ENCODE data around the gene DCP1A.
A peak's percentile ranks its signal among the peaks of the same experiment; 100 is the strongest.
"Not testable (repeated sequence)": the region's sequence is repeated elsewhere in the genome, so short reads cannot be mapped to it uniquely, and the experiment has no call there.

DCP1A gene

DNA sequence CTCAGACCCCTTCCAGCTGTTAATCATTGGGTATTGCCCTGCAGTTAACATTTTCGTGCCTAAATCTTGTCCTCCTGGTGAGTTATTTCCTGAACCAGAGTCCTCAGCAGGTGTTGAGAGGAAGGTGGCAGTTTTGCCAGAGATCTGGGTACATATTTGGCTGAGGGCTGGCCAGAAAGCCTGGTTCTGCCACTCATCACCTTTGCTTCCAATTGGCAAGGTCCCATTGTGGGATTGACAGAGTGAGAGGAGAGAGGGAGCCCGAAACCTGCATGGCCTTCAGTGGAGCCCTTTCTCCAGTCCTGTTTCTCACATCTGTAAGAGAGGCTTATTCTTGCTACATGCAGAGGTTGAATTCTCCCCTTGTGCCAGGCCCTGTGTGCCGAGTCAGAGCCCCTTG, 82.6 kb downstream of the DCP1A start:
- DNase-seq (ENCODE audit: low read depth), result no peak

DNA sequence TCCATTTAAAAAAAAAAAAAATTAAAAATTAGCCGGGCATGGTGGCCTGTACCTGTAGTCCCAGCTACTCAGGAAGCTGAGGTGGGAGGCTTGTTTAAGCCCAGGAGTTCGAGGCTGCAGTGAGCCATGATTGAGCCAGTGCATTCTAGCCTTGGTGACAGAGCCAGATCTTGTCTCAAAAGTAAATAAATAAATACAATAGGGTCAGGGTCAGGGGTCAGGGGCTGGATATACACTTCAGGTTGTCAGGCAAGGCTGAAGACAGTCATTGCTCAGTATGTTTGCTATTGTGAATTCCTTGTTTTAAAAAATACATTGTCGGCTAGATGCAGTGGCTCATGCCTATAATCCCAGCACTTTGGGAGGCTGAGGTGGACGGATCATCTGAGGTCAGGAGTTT, 83.4 kb downstream of the DCP1A start:
- DNase-seq (ENCODE audit: low read depth), result no peak

DNA sequence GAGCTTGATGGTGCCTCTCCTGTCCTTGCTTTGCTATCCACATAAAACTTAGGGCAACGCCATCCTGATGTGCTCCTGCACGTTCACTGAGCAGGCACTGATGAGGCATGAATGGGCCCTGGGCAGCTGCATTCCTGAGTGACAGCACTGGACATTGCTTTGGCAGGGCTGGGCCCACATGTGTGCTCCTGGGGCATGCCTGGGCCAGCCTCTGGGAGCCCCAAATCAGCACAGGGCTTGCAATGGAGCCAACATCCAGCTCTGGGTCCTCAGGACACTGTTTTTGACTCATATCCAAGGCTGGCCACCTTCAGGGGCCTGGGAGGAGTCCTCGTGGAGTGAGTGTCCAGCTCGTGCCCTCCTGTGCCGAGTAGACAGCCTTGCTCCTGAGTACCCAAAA, 85.6 kb downstream of the DCP1A start:
- no peak for DNase-seq (ENCODE audit: low read depth)

DNA sequence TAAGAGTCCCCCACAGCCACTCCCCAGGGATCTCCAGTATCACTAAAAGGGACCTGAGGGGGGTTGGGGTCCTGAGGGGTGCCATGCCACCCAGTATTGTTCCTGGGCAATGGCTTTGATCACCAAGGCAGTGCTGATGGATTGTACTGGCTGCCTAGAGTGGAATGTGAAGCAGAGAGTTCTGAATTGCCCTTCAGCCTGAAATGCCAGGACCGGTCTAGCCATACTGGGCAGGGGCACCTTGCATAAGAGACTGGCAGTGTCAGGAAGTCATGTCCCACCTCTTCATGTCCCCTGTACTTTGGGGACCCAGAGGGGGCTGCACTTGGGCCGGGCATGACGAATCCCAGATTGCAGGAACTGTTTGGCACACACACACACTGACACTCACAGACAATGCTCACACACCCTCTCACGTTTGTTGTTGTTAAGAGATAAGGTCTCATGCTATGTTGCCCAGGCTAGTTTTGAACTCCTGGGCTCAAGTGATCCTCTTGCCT, 87.0 kb downstream of the DCP1A start:
- no peak for DNase-seq (ENCODE audit: low read depth)

DNA sequence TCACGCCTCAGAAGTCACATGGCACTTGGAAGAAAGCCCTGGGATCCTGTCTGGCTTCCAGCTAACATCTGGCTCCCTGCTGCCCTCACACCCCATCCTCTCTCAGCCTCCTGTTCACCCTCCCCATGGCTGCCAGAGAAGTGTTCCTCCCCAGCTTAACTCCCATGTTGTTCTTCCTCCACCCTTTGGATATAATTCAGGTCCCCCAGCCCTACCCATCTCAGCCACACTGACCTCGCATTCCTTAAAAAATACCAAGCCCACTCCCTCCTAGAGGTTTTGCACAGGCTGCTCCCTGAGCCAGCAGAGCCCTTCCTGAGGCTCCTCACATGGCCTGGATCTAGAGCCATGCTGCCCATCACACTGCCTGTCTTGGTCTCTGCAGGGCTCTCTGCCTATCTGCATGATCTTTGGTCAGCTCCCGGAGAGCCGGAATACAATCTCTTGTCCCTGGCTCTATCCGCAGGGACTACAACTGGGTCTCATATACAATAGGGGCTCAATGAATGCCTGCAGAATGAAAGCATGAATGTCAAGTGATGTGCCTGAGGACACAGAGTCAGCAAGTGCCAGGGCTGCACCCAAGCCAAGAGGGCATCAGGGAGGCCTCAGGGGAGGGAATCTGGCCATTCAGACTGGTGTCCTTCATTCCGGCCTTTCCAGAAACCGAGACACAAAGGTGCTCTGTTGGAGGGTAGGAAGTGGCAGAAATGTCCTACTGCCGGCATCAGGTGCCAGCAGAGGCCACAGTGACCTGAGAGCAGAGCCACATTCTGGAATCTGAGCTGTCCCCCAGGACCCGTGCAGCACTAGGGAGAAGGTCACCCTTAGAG, 87.7 kb downstream of the DCP1A start:
- no peak for DNase-seq (ENCODE audit: low read depth)

DNA sequence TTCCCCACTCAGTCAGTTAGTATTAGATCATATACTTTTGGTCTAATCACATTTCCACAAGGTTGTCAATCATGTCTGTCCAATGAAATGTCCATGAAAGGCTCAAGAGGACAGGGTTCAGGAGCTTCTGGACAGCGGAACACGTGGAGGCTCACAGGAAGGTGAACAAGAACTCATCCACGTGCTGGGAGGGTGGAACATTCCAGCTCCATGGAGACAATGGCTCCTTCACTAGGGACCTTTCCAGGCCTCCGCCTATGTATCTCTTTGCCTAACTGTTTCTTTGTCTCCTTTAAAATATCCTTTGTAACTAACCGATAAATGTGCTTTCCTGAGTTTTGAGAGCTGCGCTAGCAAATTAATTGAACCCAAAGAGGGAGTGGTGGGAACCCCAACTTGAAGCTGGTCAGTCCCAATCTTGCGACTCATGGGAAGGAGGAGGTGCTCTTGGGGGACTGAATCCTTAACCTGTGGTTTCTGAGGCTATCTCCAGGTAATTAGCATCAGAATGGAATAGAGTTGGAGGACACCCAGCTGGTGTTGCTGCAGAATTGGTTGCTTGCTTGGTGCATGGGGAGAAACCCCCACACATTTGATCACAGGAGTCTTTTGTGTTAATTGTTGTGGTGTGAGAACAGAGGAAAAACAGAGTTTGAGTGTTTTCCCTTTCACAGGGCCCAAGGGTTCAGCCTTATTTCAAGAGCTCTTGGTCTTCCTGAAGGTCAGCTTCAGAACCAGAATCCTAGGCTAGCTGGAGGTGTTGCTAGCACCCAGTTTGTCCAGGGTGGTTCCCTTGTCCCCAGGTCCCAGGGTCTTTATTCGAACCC, 88.5 kb downstream of the DCP1A start:
- no peak for DNase-seq (ENCODE audit: low read depth)

DNA sequence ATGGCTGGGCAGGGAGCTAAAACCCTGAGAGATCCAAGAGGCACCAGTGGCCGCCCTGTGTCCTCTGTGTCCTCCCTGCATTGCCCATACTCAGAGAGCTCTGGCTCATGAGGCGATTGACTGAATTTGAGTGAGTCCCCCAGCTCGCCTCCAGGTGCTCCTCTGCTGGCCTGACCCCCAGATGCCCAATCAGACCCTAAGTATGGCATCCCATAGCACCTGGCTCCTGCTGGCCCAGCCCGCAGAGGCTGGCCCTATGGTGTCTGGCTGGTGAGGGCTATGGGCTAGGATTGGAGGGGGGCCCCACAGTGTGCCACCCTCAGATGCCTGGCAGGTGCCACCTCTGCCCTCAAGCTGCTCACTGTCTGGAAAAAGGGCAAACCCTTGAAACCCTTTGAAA, 89.9 kb downstream of the DCP1A start:
- no peak for DNase-seq (ENCODE audit: low read depth)

DNA sequence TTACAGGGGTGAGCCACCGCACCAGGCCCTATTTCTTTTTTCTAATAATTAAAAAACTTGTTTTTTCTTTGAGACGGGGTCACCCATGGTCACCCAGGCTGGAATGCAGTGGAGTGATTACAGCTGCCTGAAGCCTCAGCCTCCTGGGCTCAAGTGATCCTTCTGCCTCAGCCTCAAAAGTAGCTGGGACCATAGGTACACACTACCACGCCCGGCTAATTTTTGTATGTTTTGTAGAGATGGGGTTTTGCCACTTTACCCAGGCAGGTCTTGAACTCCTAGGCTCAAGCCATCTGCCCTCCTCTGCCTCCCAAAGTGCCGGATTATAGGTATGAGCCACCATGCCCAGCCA, 90.7 kb downstream of the DCP1A start:
- DNase-seq (ENCODE audit: low read depth), result no peak

DNA sequence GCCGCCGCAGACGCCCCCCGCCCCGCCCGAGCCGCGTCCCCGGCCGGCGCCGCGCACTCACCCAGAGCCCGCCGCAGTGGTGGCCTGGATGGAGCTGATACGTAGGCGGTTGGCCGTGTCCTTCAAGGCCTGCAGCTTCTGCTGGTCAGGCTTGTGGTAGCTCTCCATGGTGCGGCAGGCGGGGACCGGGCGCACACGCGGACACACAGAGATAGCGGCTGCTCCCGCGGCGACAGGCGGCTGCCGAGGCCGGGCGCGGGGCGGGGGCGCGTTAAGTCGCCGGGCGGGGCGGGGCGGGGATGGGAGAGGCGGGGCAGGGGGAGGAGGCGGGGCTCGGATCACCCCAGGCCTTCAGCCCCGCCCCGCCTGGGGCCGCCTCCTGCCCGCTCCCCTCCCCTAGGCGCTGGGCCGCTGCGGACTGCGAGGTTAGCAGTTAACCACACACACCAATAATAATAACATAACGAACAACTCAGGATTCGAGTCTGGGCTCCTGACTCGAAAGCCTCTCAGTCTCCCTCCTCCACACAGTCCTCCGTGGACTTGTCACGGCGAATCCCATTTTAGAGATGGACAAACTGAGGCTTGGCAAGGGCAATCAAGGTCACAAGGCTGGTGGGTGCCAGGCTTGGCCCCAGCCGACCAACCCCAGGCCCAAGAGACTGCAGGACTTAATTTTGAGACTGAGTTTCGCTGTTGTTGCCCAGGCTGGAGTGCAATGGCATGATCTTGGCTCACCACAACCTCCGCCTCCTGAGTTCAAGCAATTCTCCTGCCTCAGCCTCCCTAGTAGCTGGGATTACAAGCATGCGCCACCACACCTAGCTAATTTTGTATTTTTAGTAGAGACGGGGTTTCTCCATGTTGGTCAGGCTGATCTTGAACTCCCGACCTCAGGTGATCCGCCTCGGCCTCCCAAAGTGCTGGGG, 91.3 kb downstream of the DCP1A start, which contains the start of gene TKT:
TKT (minus strand) TSS at position 248 of the 929 bp plus-strand sequence; CDS start at position 168, 80 bp downstream.
- DNase-seq (ENCODE audit: low read depth), result peak; percentile 73

DNA sequence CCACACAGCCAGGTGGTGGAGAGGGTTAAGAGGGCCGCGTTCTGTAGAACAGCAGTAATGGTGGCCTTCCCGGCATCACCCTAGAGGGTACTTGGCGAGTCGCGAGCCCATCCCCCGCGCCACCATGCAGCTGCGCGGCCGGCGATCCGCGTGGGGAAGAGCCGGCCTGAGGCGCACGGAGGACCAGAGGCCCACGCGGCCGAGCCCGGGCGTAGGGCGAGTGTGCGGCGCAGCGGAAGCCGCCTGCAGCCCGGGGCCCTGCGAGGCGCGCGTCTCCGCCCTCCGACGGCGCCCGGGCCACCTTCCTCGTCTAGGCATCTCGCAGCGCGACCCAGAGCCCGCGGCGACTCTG, 91.9 kb downstream of the DCP1A start:
- DNase-seq (ENCODE audit: low read depth), result peak; percentile 22

DNA sequence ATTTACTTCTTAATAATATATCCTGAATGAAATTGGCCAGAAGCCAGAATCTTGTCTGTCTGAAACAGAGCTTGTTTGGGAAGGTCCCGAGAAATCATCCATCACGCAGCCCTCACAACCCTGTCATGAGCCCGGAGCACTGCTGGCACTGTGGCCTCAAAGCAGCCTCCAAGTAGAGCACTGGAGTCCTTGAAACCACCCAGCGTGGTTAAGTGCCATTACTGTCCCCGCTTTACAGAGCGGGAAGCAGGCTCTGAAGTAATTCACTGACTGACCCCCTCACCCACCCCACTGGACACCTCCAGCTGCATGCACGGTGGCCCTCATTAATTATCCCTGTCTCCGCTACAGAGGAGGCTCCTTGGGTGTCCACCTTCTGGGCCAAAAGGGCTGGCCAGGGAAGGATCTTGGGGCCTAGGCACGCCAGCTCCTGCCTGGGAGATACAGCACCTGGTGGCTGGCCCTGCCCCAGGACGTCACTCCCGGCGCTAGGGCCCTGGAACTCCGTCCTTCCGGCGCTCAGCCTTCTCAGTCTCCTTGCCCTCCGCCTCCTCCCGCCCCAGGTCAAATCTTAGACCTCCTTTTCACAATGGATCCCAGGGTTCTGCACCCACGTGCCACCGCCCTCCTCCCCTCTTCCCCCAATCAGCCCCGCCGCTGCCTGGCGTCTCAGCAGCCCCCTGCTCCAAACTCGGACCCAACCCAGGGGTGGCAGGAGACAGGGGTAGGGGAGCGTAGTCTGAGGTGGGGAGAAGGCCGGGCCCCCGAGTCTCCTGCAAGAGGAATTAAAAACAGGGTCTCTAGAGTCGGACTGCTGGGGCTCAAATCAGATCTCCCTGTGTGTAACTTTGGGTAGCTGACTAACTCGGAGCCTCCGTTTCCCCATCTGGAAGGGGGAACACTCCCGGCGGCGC, 92.6 kb downstream of the DCP1A start:
- DNase-seq (ENCODE audit: low read depth), result peak; percentile 23

DNA sequence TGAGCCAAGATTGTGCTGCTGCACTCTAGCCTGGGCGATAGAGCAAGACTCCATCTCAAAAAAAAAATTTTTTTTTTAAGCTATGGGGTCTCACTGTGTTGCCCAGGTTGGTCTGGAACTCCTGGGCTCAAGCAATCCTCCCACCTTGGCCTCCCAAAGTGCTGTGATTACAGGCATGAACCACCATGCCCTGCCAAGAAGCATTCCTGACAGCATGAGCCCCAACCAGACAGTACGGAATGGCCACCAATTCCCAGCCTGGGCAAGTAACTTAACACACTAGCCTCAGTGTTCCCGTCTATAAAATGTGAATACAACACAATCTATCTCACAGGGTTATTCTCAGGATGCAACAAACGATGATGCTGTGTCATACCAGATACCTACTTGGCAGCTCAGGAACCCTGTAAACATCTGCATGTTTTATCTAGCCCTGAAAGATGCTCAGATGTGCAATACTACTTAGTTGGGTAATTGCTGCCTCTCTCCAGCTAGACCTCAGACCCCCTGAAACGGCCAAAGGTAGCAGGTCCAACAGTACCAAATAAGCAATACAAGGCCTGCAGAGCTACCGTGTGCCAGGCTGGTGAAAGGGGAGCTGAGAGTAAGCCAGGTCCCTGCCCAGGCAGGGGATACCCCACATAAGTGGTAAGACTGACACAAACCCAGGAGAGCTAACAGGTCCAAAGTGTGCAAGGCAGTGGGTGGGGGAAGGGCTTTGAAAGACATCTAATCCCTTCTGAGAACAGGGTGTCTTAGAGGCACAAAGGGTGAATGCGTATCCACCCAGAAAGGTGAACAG, 93.4 kb downstream of the DCP1A start:
- DNase-seq (ENCODE audit: low read depth), result no peak

DNA sequence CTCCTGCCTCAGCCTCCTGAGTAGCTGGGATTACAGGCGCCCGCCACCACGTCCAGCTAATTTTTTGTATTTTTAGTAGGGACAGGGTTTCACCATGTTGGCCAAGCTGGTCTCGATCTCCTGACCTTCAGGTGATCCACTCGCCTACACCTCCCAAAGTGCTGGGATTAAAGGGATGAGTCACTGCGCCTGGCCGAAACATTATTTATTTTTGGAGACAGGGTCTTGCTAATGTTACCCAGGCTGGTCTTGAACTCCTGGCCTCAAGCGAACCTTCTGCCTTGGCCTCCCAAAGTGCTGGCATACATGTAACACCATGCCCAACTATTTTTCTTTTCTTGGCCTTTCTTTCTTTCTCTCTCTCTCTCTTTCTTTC, 94.4 kb downstream of the DCP1A start:
- not testable (repeated sequence) for DNase-seq (ENCODE audit: low read depth)

DNA sequence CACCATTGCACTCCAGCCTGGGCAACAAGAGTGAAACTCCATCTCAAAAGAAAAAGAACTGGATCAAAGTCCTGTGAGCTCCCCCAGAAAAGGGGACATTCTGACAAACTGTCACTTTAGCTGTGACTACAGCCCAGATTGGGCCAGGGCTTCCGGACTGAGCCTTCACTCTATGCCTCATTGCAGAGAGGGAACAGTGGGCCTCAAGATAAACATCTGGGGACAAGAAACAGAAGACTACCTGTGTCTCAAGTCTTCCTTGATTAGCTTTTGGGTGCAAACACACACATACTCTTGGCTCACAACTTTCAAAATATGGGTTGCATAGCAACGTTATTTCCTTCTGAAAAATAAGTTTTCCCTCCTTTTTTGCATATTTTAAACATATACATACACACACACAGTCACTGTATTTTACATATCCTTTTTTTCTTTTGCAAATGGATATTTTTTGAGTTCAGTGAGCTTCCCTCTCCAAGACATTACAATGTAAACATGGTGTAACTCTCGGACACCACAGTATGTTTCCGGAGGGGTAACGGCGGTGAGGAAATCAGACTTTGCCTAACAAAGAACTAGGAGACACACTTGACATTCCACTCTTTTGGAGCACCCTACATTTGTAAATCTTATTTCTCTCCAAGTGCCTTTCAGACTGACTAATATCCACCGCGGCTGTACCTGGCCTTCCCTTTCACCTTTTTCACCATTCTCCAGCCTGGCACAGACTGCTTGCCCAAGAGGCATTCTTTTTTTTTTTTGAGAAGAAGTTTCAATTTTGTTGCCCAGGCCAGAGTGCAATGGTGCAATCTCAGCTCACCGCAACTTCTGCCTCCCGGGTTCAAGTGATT, 95.0 kb downstream of the DCP1A start:
- no peak for DNase-seq (ENCODE audit: low read depth)

DNA sequence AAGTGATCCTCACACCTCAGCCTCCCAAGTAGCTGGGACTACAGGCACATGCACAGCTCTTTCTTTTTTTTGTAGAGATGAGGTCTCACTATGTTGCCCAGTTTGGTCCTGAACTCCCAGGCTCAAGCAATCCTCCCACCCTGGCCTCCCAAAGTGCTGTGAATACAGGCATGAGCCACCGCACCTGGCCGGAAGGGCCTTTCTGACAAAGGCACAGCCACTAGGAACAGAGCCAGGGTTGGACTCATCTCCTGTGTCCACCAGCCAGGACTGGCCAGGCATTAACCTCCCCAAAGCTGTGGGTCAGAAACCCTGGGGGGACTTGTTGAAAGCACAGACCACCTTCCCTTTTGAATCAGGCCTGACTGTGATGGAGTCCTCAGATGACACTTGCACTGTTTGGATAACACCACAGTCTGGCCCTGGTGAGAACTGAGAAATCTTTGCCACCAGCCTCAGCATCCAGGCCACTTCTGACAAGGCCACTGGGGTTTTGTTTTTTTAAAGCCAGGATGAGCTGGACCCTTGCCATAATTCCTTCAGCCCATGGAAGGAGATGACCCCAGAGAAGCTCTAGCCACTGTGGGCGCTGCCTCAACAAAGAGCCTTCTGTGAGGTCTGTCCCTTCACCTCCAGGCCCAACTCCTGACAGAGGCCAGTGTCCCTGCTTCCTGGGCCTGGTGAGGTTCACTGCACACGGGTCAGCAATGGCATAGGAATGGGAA, 96.3 kb downstream of the DCP1A start:
- DNase-seq (ENCODE audit: low read depth), result no peak

DNA sequence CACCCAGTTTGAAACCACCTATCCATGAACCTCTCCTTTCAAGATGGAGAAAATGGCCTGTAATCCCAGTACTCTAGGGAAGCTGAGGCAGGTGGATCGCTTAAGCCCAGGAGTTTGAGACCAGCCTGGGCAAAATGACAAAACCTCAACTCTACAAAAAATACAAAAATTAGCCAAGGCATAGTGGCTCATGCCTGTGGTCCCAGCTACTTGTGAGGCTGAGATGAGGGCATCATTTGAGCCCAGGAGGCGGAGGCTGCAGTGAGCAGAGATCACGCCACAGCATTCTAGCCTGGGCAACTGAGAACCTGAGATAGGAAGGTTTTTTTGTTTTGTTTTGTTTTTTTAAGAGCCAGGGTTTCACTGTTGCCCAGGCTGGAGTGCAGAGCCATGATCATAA, 96.9 kb downstream of the DCP1A start:
- DNase-seq (ENCODE audit: low read depth), result no peak

DNA sequence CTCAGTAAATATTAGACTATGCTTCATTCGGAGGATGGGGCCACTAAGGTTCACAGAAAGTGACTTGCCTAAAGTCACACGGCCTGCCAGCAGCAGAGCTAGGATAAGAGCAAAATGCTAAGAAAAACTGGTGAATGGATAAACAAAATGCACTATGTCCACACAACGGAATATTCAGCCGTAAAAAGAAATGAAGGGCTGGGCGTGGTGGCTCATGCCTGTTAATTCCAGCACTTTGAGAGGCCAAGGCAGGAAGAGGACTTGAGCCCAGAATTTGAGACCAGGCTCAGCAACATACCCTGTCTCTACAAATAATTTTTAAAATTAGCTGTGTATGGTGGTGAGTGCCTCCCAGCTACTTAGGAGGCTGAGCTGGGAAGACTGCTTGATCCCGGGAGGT, 99.2 kb downstream of the DCP1A start:
- DNase-seq (ENCODE audit: low read depth), result no peak

DNA sequence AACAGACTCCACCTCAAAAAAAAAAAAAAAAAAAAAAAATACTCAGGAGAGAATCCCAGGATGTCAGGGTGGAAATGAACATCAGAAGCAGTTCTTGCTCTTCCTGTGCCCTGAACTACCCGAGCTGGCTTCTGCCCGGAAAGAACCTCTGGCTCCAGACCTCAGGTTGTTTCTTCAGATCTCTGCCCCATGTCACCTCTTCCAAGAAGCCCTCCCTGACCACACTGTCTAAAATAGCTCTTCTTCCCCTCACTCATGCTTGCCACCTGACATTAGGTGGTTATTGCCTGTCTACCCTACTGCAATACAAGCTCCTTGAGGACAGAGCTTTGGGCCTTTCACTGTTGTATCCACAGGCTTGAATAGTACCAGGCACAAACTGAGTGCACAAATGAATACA, 99.7 kb downstream of the DCP1A start:
- DNase-seq (ENCODE audit: low read depth), result no peak

DNA sequence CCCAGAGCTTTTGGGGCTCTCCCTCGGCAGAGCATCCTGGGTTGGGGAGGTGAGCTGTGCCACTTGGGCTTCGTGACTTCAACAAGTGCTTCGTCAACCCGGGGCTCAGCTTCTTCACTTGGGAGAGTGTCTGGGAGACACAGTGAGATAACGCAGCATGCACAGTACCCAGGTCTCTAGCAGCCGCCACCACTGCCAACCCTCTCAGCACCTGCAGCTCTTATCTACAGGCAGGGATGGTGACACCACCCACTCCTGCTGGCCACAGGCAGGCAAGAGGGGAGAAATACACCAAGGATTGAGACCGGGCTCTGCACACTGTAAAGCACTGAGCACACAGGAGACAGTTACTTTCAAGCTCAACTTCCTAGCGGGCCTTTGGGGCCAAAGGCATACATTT, 103.1 kb downstream of the DCP1A start:
- DNase-seq (ENCODE audit: low read depth), result no peak
